Loucy (cell line): ENCODE measurements around the gene NAXD.
A peak's percentile ranks its signal among the peaks of the same experiment; 100 is the strongest.

Source experiments
- H2AFZ ChIP-seq: fragments of 200-600 bp; sonication (generic); 2 replicates; pipeline ENCODE4 v1.6.0; 2016; ENCODE audit warnings: antibody characterized with exemption, mild to moderate bottlenecking, low read length, moderate library complexity
- H3F3A ChIP-seq: fragments of 200-600 bp; 2 replicates; pipeline ENCODE4 v1.6.0; 2016; ENCODE audit warnings: antibody characterized with exemption, low read depth, mild to moderate bottlenecking
- H3K27me3 ChIP-seq: fragments of 200-600 bp; sonication (generic); 2 replicates; pipeline ENCODE4 v1.6.1; 2014; ENCODE audit warnings: low read length, mild to moderate bottlenecking; ENCODE audit not compliant: insufficient read depth, poor library complexity, severe bottlenecking
- H3K36me3 ChIP-seq: fragments of 200-600 bp; sonication (generic); 2 replicates; pipeline ENCODE4 v1.6.1; 2016; ENCODE audit warnings: low read length; ENCODE audit not compliant: insufficient read depth
- H3K4me1 ChIP-seq: fragments of 200-600 bp; sonication (generic); 2 replicates; pipeline ENCODE4 v1.5.1; 2014; ENCODE audit warnings: low read length, mild to moderate bottlenecking; ENCODE audit not compliant: insufficient read depth, poor library complexity, severe bottlenecking
- H3K4me2 ChIP-seq: fragments of 200-600 bp; sonication (generic); 2 replicates; pipeline ENCODE4 v1.6.0; 2014; ENCODE audit warnings: antibody characterized with exemption, low read length, low read depth, mild to moderate bottlenecking; ENCODE audit not compliant: poor library complexity, severe bottlenecking
- H3K4me3 ChIP-seq: fragments of 200-600 bp; sonication (generic); 2 replicates; pipeline ENCODE4 v1.5.1; 2014; ENCODE audit warnings: low read length, mild to moderate bottlenecking, mixed read lengths; ENCODE audit not compliant: poor library complexity, severe bottlenecking
- H3K79me2 ChIP-seq: fragments of 200-600 bp; sonication (generic); 2 replicates; pipeline ENCODE4 v1.6.1; 2014; ENCODE audit warnings: low read length; ENCODE audit not compliant: insufficient read depth
- H3K9ac ChIP-seq: fragments of 200-600 bp; sonication (generic); 2 replicates; pipeline ENCODE4 v1.6.0; 2014; ENCODE audit warnings: mild to moderate bottlenecking, low read depth, low read length, moderate library complexity; ENCODE audit not compliant: poor library complexity, severe bottlenecking
- H3K9me2 ChIP-seq: fragments of 200-600 bp; sonication (generic); replicated peaks from 2 replicates; pipeline ENCODE4 v1.6.1; 2016; ENCODE audit warnings: low read depth, low read length, mixed read lengths
- H3K9me3 ChIP-seq: fragments of 200-600 bp; sonication (generic); 2 replicates; pipeline ENCODE4 v1.6.1; 2014; ENCODE audit warnings: mild to moderate bottlenecking, antibody characterized with exemption, low read length, low read depth; ENCODE audit not compliant: insufficient read depth
- H4K20me1 ChIP-seq: fragments of 200-600 bp; sonication (generic); 2 replicates; pipeline ENCODE4 v1.6.0; 2014; ENCODE audit warnings: antibody characterized with exemption, low read length, mild to moderate bottlenecking; ENCODE audit not compliant: insufficient read depth, poor library complexity, severe bottlenecking
- EZH2phosphoT487 ChIP-seq: fragments of 200-600 bp; IDR thresholded peaks from 2 replicates; pipeline ENCODE4 v1.6.1; 2018; ENCODE audit warnings: antibody characterized with exemption, mild to moderate bottlenecking, moderate library complexity, borderline replicate concordance
- TF ChIP-seq, protein P1 (sequence below): fragments of 200-600 bp; sonication (generic); conservative IDR thresholded peaks from 2 replicates; pipeline ENCODE4 v1.5.1; 2014; ENCODE audit warnings: mild to moderate bottlenecking, antibody characterized with exemption, low read length

NAXD gene

DNA sequence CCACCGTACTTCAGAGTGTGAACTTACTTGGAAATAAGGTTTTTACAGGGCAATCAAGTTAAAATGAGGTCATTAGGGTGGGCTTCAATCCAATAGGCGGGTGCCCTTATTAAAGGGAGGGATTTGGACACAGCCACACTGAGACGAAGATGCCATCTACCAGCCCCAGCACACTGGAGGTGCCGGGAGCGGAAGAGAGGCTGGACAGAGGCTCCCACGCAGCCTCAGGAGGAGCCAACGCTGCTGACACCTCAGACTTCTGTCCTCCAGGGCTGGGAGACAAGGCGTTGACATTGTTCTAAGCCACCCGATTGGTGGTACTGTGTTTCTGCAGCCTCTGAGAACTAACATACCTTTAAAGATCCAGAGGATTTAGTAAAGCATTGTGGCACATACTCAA is 41.2 kb upstream of the NAXD start:
- Histone ChIP-seq H3K4me3 (no peak overlapping the region), H4K20me1 (no peaks in the 10 kb centered on the region), H3F3A (no peaks in the 10 kb centered on the region), H3K4me1 (peaks cover 14% of the 10 kb centered on the region), H3K27me3 (no peaks in the 10 kb centered on the region), H2AFZ (no peak overlapping the region), H3K4me2 (no peak overlapping the region), H3K79me2 (no peaks in the 10 kb centered on the region), H3K9me2 (no peaks in the 10 kb centered on the region), H3K9ac (no peak overlapping the region), H3K36me3 (no peaks in the 10 kb centered on the region), H3K9me3 (no peaks in the 10 kb centered on the region)
- no peak for TF ChIP-seq EZH2phosphoT487
- TF ChIP-seq, protein P1, sequence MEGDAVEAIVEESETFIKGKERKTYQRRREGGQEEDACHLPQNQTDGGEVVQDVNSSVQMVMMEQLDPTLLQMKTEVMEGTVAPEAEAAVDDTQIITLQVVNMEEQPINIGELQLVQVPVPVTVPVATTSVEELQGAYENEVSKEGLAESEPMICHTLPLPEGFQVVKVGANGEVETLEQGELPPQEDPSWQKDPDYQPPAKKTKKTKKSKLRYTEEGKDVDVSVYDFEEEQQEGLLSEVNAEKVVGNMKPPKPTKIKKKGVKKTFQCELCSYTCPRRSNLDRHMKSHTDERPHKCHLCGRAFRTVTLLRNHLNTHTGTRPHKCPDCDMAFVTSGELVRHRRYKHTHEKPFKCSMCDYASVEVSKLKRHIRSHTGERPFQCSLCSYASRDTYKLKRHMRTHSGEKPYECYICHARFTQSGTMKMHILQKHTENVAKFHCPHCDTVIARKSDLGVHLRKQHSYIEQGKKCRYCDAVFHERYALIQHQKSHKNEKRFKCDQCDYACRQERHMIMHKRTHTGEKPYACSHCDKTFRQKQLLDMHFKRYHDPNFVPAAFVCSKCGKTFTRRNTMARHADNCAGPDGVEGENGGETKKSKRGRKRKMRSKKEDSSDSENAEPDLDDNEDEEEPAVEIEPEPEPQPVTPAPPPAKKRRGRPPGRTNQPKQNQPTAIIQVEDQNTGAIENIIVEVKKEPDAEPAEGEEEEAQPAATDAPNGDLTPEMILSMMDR, result no peak

DNA sequence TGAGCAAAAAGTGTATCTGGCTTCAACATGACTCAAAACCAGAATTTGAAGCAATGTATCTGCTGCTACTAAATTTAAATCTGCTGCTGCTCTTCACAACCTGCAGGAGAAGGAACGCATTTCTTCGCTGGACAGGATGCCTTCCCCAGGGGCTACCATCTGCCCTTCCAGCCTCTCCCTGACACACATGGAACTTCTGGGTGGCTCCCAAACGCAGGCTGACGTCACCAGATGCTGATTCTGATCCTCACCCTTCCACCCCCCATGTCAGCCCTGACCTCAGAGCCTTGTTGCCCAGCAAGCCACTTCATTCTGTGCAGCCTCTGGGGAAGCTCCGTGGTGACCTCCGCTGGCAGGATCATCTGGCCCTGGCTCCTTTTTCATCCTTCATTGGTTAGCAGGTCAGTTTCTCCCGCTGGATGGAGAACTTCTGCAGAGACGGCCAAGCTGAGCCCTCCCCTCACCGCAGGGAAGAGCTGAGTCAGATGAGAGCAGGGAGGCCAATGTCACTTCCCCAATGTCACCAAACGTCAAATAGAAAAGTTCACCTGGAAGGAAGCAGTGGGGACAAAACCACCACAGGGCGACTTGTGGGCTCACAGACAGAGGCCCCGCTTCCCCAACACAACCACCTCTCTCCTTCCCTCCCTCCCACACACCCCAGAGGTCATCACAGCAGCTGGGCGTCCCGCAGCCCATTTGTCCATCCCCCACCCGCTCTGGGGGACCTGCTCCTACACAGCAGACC is 39.8 kb upstream of the NAXD start:
- peaks cover 14% of the 10 kb centered on the region for H3K4me1 ChIP-seq
- TF ChIP-seq, protein P1, result peak; percentile 41
- no peak for TF ChIP-seq EZH2phosphoT487
- no peaks in the 10 kb centered on the region for H3F3A ChIP-seq
- no peaks in the 10 kb centered on the region for H4K20me1 ChIP-seq
- H3K79me2 ChIP-seq, result no peaks in the 10 kb centered on the region
- no peaks in the 10 kb centered on the region for H3K27me3 ChIP-seq
- peak overlapping the region; percentile 37 for H3K4me2 ChIP-seq
- no peaks in the 10 kb centered on the region for H3K9me3 ChIP-seq
- no peaks in the 10 kb centered on the region for H3K36me3 ChIP-seq
- no peak overlapping the region for H3K9ac ChIP-seq
- no peak overlapping the region for H3K4me3 ChIP-seq
- H3K9me2 ChIP-seq, result no peaks in the 10 kb centered on the region
- H2AFZ ChIP-seq, result peak overlapping the region; percentile 75

DNA sequence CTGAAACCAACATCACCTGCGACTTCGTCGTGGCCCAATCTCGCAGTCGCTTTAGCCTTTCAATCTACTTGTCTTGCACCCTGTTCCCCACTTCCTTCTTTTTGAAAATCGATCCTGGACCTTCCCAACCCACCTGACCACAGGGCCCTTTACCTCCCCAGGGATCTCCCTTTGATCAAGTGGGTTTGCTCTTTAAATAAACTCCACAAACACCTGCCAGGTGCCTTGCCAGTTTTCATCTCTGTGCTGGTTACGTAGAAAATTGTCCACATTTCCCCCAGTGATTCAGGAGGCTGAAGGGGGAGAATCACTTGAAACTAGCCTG is 39.3 kb upstream of the NAXD start:
- no peak for TF ChIP-seq EZH2phosphoT487
- TF ChIP-seq, protein P1, result no peak
- Histone ChIP-seq H3K9me2 (no peaks in the 10 kb centered on the region), H3K4me1 (peaks cover 14% of the 10 kb centered on the region), H3F3A (no peaks in the 10 kb centered on the region), H3K4me3 (no peak overlapping the region), H3K4me2 (peak overlapping the region; percentile 37), H3K9me3 (no peaks in the 10 kb centered on the region), H3K79me2 (no peaks in the 10 kb centered on the region), H3K9ac (no peak overlapping the region), H3K36me3 (no peaks in the 10 kb centered on the region), H2AFZ (peak overlapping the region; percentile 75), H4K20me1 (no peaks in the 10 kb centered on the region), H3K27me3 (no peaks in the 10 kb centered on the region)
